MM.1S (cell line): ENCODE data around the gene ARL6IP6.

Experiments used
- DNase-seq: peaks from one replicate; pipeline ENCODE4 v3.0.0-alpha.2; 2015
- H2AFZ ChIP-seq: fragments of 300-600 bp; sonication (generic); 2 replicates; pipeline ENCODE4 v1.6.0; 2016; ENCODE audit warnings: antibody characterized with exemption, low read length
- H3F3A ChIP-seq: fragments of 300-600 bp; sonication (generic); 2 replicates; pipeline ENCODE4 v1.6.1; 2016; ENCODE audit warnings: mild to moderate bottlenecking, antibody characterized with exemption, low read length, moderate library complexity, mixed read lengths; ENCODE audit not compliant: insufficient read depth
- H3K27ac ChIP-seq: fragments of 300-600 bp; sonication (generic); 2 replicates; pipeline ENCODE4 v1.5.1; 2016; ENCODE audit warnings: mild to moderate bottlenecking, low read length
- H3K27me3 ChIP-seq: fragments of 300-600 bp; sonication (generic); replicated peaks from 2 replicates; pipeline ENCODE4 v1.6.0; 2016; ENCODE audit warnings: low read length; ENCODE audit not compliant: insufficient read depth
- H3K36me3 ChIP-seq: fragments of 300-600 bp; sonication (generic); replicated peaks from 2 replicates; pipeline ENCODE4 v1.6.1; 2016; ENCODE audit warnings: mild to moderate bottlenecking, low read length, mixed read lengths; ENCODE audit not compliant: insufficient read depth
- H3K4me1 ChIP-seq: fragments of 300-600 bp; sonication (generic); 2 replicates; pipeline ENCODE4 v1.6.1; 2016; ENCODE audit warnings: low read length, mixed read lengths
- H3K4me2 ChIP-seq: fragments of 300-600 bp; sonication (generic); 2 replicates; pipeline ENCODE4 v1.6.0; 2016; ENCODE audit warnings: low read depth, low read length
- H3K4me3 ChIP-seq: fragments of 300-600 bp; sonication (generic); 2 replicates; pipeline ENCODE4 v1.5.1; 2016; ENCODE audit warnings: low read length, mixed read lengths
- H3K79me2 ChIP-seq: fragments of 300-600 bp; sonication (generic); 2 replicates; pipeline ENCODE4 v1.6.1; 2016; ENCODE audit warnings: mixed run types, low read length, mixed read lengths
- H3K9ac ChIP-seq: fragments of 300-600 bp; sonication (generic); 2 replicates; pipeline ENCODE4 v1.6.1; 2016; ENCODE audit warnings: low read length, mixed read lengths
- H3K9me2 ChIP-seq: fragments of 300-600 bp; sonication (generic); replicated peaks from 2 replicates; pipeline ENCODE4 v1.6.1; 2016; ENCODE audit warnings: mild to moderate bottlenecking, low read length, mixed read lengths; ENCODE audit not compliant: insufficient read depth
- H3K9me3 ChIP-seq: fragments of 300-600 bp; sonication (generic); replicated peaks from 2 replicates; pipeline ENCODE4 v1.6.1; 2016; ENCODE audit warnings: mild to moderate bottlenecking, low read length, mixed read lengths; ENCODE audit not compliant: insufficient read depth
- H4K20me1 ChIP-seq: fragments of 300-600 bp; sonication (generic); 2 replicates; pipeline ENCODE4 v1.6.1; 2016; ENCODE audit warnings: mild to moderate bottlenecking, low read length, moderate library complexity, mixed read lengths; ENCODE audit not compliant: insufficient read depth
- EZH2 ChIP-seq: fragments of 300-600 bp; sonication (generic); optimal IDR thresholded peaks from 2 replicates; pipeline ENCODE3; 2017; ENCODE audit warnings: low read depth, mild to moderate bottlenecking, antibody characterized with exemption, low read length, mixed read lengths
- EZH2phosphoT487 ChIP-seq: fragments of 300-600 bp; sonication (generic); IDR thresholded peaks from 2 replicates; pipeline ENCODE4 v1.6.1; 2018; ENCODE audit warnings: antibody characterized with exemption, low read length
- TF ChIP-seq, protein P1 (sequence below): fragments of 300-600 bp; sonication (generic); IDR thresholded peaks from 2 replicates; pipeline ENCODE4 v1.5.1; 2016; ENCODE audit warnings: antibody characterized with exemption, low read length, mixed read lengths

The ARL6IP6 gene

DNA sequence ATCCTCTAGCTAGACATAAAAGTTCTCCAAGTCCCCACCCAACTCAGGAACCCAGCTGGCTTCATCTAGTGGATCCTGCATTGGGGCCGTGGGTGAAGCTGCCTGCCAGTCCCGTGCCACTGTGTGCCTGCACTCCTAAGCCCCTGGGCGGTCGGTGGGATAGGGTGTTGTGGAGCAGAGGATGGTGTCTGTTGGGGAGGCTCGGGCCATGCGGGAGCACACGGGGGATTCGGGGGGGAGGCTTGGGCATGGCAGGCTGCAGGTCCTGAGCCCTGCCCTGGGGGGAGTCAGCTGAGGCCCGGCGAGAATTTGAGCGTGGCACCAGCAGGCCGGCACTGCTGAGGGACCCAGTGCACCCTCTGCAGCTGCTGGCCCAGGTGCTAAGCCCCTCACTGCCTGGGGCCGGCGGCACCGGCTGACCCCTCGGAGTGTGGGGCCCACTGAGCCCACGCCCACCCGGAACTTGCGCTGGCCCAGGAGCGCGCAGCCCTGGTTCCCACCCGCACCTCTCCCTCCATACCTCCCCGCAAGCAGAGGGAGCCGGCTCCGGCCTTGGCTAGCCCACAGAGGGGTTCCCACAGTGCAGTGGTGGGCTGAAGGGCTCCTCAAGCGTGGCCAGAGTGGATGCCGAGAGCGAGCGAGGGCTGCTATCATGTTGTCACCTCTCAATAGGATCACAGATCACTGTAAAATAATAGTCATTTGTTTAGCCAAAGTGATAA, 86.4 kb downstream of the ARL6IP6 start:
- Histone ChIP-seq H3K4me3 (no peak overlapping the region), H3K9me2 (no peaks in the 10 kb centered on the region), H4K20me1 (no peaks in the 10 kb centered on the region), H3K36me3 (no peaks in the 10 kb centered on the region), H3K4me1 (no peaks in the 10 kb centered on the region), H3K79me2 (no peaks in the 10 kb centered on the region), H3K27ac (no peak overlapping the region), H3K4me2 (no peak overlapping the region), H2AFZ (no peak overlapping the region), H3K9me3 (no peaks in the 10 kb centered on the region), H3F3A (no peaks in the 10 kb centered on the region), H3K27me3 (no peaks in the 10 kb centered on the region), H3K9ac (no peak overlapping the region)
- no peak for DNase-seq
- no peak for TF ChIP-seq EZH2
- no peak for TF ChIP-seq EZH2phosphoT487
- TF ChIP-seq, protein P1, sequence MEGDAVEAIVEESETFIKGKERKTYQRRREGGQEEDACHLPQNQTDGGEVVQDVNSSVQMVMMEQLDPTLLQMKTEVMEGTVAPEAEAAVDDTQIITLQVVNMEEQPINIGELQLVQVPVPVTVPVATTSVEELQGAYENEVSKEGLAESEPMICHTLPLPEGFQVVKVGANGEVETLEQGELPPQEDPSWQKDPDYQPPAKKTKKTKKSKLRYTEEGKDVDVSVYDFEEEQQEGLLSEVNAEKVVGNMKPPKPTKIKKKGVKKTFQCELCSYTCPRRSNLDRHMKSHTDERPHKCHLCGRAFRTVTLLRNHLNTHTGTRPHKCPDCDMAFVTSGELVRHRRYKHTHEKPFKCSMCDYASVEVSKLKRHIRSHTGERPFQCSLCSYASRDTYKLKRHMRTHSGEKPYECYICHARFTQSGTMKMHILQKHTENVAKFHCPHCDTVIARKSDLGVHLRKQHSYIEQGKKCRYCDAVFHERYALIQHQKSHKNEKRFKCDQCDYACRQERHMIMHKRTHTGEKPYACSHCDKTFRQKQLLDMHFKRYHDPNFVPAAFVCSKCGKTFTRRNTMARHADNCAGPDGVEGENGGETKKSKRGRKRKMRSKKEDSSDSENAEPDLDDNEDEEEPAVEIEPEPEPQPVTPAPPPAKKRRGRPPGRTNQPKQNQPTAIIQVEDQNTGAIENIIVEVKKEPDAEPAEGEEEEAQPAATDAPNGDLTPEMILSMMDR: no peak

DNA sequence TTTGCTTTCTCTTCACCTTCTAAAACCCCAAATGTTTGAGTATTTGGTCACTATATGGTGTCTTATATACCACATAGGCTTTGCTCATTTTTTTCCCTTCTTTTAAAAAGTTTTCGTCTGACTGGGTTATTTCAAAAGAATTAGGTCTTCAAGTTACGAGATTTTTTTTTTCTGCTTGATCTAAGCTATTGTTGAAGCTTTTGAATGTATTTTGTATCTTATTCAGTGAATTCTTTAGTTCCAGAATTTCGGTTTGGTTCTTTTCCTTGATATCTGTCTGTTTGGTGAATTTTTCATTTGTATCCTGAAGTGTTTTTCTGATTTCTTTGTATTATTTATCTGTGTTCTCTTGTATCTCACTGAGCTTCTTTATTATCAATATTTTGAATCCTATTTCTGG, 93.5 kb downstream of the ARL6IP6 start:
- H2AFZ ChIP-seq: no peak overlapping the region
- no peak for DNase-seq
- H3K79me2 ChIP-seq: no peaks in the 10 kb centered on the region
- no peaks in the 10 kb centered on the region for H3F3A ChIP-seq
- H3K27me3 ChIP-seq: no peaks in the 10 kb centered on the region
- no peaks in the 10 kb centered on the region for H3K36me3 ChIP-seq
- no peak for TF ChIP-seq EZH2
- TF ChIP-seq EZH2phosphoT487: no peak
- TF ChIP-seq, protein P1: no peak
- H3K9me3 ChIP-seq: no peaks in the 10 kb centered on the region
- H3K9ac ChIP-seq: no peak overlapping the region
- H3K4me1 ChIP-seq: no peaks in the 10 kb centered on the region
- no peaks in the 10 kb centered on the region for H4K20me1 ChIP-seq
- no peaks in the 10 kb centered on the region for H3K9me2 ChIP-seq
- no peak overlapping the region for H3K27ac ChIP-seq
- H3K4me2 ChIP-seq: no peak overlapping the region
- no peak overlapping the region for H3K4me3 ChIP-seq
